Measurements from ENCODE around the gene MYO5A. TPM values are rescaled to one million over a fixed set of nuclear protein-coding genes. Genes with fewer than 3 reads are reported as not detected.

Gene MYO5A
- total RNA-seq, 2 donors from 2014 or later, result 12.3 to 21.5 TPM

DNA sequence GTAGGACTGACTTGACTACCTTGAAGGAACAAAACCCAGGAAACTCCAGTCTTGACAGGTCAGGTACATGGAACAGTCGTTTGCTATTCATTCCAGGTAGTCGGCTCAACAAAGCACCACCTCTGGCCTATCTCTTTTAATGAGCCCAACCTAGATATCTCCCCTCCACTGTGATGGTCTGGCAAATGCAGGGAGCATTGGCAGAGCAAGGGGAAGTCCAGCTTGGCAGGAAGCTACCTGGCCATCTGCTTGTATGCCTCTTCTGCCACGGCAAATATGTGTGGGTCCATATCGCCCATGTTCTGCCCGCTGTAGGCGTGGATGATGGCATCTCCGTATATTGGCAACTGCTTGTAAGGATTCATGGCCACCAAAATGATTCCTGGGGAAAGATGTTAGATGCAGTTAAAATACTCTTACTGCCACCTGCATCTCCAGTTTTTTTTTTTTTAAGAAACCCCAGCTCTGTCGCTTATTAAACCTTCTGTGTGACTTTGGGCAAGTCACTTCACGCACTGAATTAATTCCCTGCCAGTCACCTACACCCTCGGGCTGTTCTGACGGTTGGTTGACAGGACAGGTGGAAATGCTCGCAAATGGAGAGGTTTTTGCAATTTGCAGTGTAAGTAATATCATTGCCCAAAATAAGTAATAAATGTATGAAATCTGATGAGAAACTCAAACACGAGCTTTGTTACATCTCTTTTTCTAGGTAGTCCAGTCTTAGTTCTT lies 249.9 kb downstream of the MYO5A start:
- TF ChIP-seq, protein P1, sequence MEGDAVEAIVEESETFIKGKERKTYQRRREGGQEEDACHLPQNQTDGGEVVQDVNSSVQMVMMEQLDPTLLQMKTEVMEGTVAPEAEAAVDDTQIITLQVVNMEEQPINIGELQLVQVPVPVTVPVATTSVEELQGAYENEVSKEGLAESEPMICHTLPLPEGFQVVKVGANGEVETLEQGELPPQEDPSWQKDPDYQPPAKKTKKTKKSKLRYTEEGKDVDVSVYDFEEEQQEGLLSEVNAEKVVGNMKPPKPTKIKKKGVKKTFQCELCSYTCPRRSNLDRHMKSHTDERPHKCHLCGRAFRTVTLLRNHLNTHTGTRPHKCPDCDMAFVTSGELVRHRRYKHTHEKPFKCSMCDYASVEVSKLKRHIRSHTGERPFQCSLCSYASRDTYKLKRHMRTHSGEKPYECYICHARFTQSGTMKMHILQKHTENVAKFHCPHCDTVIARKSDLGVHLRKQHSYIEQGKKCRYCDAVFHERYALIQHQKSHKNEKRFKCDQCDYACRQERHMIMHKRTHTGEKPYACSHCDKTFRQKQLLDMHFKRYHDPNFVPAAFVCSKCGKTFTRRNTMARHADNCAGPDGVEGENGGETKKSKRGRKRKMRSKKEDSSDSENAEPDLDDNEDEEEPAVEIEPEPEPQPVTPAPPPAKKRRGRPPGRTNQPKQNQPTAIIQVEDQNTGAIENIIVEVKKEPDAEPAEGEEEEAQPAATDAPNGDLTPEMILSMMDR (IDR thresholded peaks at IDR 0.05), result no peak
- no peak overlapping the region for H3K27ac ChIP-seq
- H3K27me3 ChIP-seq, result no peaks in the 10 kb centered on the region

DNA sequence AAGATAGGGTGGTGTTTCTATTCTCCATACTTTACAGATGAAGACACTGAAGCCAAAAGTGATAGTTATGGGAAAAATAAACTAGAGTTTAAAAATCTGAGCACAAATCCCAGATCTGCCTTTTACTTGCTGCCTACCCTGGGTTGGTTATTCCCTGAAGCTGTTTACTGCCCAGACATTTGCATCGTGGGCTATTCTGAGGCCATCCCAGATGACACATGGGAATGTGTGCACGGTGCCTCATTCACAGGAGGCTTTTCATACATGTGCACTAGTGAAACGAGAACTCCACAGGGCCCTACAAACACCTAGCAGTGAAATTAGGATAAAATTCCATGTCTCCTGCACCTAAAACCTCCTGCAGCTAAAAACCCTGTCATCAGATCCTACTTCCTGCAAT lies 250.5 kb downstream of the MYO5A start:
- Histone ChIP-seq H3K4me1 (no peaks in the 10 kb centered on the region), H3K27me3 (no peaks in the 10 kb centered on the region), H3K27ac (no peak overlapping the region), H3K36me3 (peaks cover 14% of the 10 kb centered on the region), H3K9me3 (no peaks in the 10 kb centered on the region), H3K4me3 (no peak overlapping the region)
- no peak for DNase-seq (ENCODE audit: low spot score)
- TF ChIP-seq, protein P1 (IDR thresholded peaks at IDR 0.05), result no peak

More for the DNA sequence above, 249.9 kb downstream of the MYO5A start:
- no peak for DNase-seq (ENCODE audit: low spot score)
- Histone ChIP-seq H3K4me3 (no peak overlapping the region), H3K9me3 (no peaks in the 10 kb centered on the region), H3K4me1 (no peaks in the 10 kb centered on the region), H3K36me3 (peaks cover 14% of the 10 kb centered on the region)

DNA sequence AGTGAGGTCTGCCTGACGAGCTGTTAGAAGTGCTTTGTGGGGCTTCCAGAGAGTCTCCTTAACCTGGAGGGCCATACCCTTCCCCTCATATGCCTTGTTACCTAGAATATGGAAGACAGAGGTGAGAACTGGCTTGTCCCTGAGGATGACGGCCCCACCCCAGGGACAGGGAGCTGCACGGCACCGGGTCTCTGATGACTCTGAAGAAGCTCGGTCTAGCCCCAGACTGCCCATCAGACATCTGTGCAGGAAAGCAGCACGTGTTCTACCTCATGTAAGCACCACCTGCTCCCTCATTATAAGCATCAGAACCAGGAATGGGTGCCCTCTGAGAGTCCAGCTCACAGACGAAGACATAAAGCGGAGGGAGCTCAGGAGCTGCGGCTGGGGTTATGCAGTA lies 251.1 kb downstream of the MYO5A start:
- Histone ChIP-seq H3K27me3 (no peaks in the 10 kb centered on the region), H3K36me3 (peaks cover 14% of the 10 kb centered on the region), H3K4me3 (no peak overlapping the region), H3K9me3 (no peaks in the 10 kb centered on the region), H3K4me1 (no peaks in the 10 kb centered on the region), H3K27ac (no peak overlapping the region)
- DNase-seq (ENCODE audit: low spot score), result no peak
- TF ChIP-seq, protein P1 (IDR thresholded peaks at IDR 0.05), result no peak

DNA sequence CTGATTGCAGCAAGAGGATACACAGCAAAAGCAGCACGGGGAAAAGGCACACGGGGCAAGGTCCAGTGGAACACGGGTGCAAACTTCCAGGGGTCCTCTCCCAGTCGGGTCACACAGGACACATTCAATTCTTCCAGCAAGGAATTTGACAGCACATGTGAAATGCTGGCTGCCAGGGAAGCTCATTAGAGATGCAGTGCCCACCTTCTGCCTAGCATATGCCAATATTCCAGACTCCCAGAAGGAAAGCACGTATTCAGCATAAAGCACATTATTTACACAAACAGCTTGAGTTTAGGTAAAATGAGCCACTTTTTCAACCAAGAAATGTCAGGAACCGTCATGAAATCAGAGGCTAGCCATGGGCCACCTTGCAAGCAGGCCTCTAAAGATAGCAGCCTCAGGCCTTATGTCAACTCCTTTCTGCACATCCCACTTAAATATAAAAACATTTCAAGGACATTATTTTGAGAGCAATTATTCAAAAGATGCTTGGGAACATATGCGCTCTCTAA lies 252.4 kb downstream of the MYO5A start:
- no peak overlapping the region for H3K27ac ChIP-seq
- no peak for DNase-seq (ENCODE audit: low spot score)
- H3K27me3 ChIP-seq, result no peaks in the 10 kb centered on the region
- H3K9me3 ChIP-seq, result no peaks in the 10 kb centered on the region
- peaks cover 14% of the 10 kb centered on the region for H3K36me3 ChIP-seq
- TF ChIP-seq, protein P1 (IDR thresholded peaks at IDR 0.05), result no peak
- H3K4me1 ChIP-seq, result no peaks in the 10 kb centered on the region
- H3K4me3 ChIP-seq, result no peak overlapping the region

DNA sequence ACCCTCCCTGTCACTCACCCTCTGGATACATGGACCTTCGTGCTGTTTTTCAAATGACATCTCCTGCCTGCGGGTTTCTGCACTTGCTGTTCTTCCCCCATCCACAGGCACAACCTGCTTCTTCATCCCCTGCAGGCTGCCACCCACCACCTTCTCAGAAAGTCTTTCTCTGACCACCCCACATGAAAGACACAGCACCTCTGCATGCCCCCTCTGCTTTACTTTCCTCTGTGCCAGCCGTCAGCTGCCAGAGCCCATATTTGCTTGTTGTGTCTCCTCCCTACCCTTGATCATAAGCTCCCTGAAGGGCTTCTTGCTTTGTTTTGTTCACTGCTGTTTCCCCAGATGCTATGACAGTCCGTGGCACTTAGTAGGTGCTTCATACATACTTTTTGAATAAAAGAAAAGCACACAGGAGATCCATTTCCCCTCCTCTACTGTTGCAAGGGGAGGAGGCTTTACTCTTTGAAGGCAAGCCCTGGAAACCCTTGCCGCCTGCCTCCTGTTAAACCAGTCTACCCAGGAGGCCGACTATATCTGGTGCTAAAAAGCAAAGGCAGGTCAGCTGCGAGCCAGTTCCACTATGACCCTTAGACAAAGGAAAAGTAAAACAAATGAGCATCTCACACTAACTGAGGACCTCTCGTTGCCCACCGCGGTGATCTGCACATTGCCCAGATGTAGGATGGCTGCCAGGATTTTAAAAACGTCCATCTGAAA lies 265.0 kb downstream of the MYO5A start:
- no peak for DNase-seq (ENCODE audit: low spot score)
- Histone ChIP-seq H3K4me1 (peaks cover 0 to 17% of the 10 kb centered on the region in 2 donors), H3K27ac (no peak overlapping the region), H3K4me3 (no peak overlapping the region), H3K9me3 (no peaks in the 10 kb centered on the region), H3K36me3 (no peaks in the 10 kb centered on the region), H3K27me3 (no peaks in the 10 kb centered on the region)
- TF ChIP-seq, protein P1 (IDR thresholded peaks at IDR 0.05), result no peak

Measured in right atrium auricular region (tissue), 2 donors.